GM10847 (cell line): Measurements from ENCODE around the gene RASIP1.

Experiments used
- POLR2A ChIP-seq: IDR thresholded peaks from 2 replicates; pipeline ENCODE4 v1.6.1; 2011; ENCODE audit not compliant: insufficient read length; ENCODE audit errors: extremely low read depth

Gene RASIP1

DNA sequence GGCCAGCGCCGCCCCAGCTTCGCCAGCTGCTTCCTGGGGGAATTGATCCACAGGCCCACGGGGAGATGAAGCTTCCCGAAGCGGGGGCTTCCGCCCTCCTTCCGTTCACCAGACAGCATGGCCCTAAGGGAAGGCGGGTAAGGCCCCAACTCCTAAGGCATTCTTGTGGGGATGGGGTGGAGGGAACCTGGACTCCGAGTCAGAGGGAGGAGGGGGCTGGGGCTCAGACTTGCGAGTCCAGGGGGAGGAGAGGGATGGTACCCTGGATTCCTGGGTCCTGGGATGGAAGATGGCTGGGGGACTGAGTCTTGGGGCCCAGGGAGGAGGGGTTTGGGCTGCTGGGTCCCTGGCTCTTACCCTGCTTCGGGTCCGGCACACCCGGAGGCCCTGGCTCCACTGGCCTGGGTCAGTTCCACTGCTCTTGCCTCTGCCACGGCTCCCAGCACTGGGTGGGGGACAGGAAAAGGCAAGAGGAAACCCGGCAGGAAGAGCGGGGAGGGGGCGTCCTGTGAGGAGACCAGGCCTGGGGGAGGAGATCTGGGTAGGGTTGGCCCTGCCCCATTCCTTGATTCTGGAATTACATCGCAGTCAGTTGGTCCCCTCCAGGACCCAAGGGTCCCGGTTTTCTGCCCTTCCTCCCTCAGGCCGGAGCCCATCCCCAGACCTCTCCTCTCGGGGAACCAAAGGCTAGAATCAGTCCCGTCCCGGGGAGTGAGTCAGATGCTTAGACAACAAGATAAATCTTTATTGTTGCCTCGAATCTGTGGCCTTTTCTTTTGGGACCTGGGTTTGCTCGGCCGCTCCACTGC lies at the start of gene RASIP1:
Gene RASIP1 (minus strand): TSS at position 447 of the 809 bp plus-strand sequence. CDS start 328 bp downstream, at position 119.
- no peak for TF ChIP-seq POLR2A

- no peak for TF ChIP-seq POLR2A
Measured at GRCh38 chr19:48784527-48784926, 44.1 kb upstream of the RASIP1 start.

- no peak for TF ChIP-seq POLR2A
Measured at GRCh38 chr19:48780631-48781391, 40.4 kb upstream of the RASIP1 start.

GRCh38 chr19:48779636-48780035 lies 39.2 kb upstream of the RASIP1 start:
- TF ChIP-seq POLR2A = no peak

DNA sequence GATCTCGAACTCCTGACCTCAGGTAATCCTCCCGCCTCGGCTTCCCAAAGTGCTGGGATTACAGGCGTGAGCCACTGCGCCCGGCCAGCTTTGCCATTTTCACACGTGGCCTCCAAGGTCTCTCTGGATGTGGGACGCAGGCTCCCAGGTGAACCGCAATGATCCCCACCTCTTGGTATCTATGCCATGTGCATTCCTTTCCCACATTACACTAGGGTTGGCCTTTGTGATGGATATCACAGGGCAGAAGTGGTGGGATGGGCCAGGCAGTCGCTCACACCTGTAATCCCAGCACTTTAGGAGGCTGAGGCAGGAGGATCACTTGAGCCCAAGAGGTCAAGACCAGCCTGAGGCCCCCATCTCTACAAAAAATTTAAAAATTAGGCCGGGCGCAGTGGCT lies 37.3 kb upstream of the RASIP1 start:
- no peak for TF ChIP-seq POLR2A

DNA sequence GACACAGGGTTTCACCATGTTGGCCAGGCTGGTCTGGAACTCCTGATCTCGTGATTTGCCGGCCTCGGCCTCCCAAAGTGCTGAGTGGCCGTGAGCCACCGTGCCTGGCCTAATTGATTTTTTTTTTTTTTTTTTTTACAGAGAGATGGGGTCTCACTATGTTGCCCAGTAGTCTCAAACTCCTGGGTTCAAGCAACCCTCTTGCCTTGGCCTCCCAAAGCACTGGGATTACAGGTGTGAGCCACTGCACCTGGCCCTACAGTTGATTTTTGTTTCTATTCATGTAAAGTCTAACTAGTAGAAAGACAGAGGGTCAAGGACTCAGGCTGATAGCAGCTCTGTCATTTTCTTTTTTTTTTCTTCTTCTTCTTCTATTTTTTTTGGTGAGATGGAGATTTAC lies 36.7 kb upstream of the RASIP1 start:
- no peak for TF ChIP-seq POLR2A

DNA sequence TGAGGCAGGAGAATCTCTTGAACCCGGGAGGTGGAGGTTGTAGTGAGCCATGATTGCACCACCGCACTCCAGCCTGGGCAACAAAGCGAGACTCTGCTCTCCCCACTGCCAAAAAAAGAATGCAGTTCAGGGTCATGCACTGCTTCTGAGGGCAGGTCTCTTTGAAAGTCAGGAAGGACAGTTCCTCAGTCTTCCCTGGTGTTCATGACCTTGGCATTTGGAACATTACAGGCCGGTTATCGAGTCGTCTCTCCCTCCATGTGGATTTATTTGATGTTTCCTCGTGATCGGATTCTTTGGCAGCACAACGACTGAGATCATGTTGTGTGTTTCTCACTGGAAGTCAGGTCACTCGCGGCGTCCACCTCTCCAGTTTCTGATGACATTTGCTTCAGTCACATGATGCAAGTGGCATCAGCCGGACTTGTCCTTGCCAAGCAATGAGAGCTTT lies 32.1 kb upstream of the RASIP1 start:
- no peak for TF ChIP-seq POLR2A

- no peak for TF ChIP-seq POLR2A
Measured at GRCh38 chr19:48770734-48771472, 30.5 kb upstream of the RASIP1 start.

DNA sequence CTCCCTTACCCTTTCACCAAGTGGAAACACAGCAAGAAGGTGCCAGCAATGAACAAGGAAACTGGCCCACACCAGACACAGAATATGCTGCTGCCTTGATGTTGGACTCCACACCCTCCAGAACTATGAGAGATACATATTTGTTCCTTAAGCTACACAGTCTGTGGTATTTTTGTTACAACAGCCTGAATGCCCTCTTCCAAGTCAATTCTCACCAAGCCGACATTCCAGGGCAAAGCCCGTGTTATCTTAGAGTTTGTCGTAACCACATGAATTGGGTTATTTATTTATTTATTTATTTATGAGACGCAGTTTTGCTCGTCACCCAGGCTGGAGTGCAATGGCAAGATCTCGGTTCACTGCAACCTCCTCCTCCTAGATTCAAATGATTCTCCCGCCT lies 29.9 kb upstream of the RASIP1 start:
- TF ChIP-seq POLR2A = no peak

DNA sequence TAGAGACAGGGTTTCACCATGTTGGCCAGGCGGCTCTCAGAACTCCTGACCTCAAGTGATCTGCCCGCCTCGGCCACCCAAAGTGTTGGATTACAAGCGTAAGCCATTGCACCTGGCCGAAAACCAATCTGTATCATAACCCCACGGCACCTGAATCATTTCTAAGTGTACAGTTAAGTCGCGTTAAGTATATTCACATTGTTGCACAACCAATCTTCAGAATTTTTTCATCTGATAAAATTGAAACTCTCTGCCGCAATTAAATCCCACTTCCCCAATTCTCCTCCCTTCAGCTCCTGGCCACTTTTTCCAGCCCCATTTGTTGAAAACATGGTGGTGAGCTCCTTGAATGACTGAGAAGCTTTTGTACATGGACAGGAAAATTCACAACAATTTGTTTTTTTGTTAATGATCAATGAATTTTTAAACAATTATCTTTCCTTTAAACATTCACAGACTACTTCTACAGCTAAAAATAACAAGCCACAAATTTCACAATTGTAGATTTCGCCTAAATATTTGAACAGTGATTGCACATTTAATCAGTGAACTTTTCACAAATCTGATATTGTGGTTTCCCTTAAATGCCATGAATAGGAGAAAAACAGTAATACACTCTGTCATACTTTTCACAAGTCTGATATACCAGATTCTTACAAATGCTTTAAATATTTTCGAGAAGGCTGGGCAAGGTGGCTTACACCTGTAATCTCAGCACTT lies 28.7 kb upstream of the RASIP1 start:
- no peak for TF ChIP-seq POLR2A

GRCh38 chr19:48760504-48761205 lies 20.2 kb upstream of the RASIP1 start:
- TF ChIP-seq POLR2A = no peak

DNA sequence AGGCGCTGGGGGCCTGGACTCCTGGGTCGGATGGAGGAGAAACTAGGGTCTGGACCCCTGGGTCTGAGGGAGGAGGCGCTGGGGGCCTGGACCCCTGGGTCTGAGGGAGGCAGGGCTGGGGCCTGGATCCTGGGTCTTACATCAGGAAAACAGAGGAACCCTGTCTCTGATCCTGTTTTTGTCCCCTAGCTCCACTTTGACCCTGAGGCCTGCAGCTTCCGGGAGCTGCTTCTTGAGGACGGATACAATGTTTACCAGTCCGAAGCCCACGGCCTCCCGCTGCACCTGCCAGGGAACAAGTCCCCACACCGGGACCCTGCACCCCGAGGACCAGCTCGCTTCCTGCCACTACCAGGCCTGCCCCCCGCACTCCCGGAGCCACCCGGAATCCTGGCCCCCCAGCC lies 17.3 kb upstream of the RASIP1 start:
- TF ChIP-seq POLR2A = no peak

DNA sequence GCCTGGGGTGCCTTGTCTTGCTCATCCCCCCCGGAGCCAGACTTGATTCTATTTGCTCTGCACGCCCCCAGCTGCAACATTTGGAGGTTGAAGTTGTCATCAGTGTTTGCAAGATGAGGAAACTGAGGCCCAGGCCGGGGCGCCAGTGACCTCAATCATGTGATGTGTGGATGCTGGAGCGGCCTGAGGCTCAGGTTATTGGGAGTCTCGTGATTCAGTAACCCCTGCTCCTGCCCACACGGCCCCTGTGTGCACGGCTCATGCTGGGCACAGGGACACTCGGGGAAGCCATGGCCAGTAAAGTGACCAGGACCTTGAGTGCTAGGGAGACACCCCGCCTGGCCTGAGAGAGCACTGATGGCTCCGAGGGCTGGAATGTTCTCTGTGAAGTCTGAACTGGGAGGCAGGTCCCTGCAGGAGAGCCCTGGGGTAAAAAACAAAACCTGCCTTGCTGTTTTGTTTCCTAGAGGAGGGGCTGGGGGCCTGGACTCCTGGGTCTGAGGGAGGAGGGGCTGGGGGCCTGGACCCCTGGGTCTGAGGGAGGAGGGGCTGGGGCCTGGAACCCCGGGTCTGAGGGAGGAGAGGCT lies 16.8 kb upstream of the RASIP1 start:
- TF ChIP-seq POLR2A = no peak

DNA sequence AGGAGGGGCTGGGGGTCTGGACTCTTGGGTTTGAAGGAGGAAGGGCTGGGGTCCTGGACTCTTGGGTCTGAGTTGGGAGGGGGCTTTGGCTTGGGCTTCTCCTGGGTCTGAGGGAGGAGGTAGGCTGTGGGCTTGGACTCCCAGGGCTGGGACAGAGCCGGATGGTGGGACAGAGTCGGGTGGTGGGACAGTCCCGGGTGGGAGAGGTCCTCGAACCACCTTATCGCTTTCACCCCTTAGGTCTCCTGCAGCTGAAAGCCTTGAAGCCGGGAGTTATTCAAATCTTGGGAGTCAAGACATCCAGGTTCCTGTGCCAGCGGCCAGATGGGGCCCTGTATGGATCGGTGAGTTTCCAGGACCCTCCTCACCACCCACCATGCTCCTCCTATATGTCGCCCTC lies 16.3 kb upstream of the RASIP1 start:
- TF ChIP-seq POLR2A = no peak

DNA sequence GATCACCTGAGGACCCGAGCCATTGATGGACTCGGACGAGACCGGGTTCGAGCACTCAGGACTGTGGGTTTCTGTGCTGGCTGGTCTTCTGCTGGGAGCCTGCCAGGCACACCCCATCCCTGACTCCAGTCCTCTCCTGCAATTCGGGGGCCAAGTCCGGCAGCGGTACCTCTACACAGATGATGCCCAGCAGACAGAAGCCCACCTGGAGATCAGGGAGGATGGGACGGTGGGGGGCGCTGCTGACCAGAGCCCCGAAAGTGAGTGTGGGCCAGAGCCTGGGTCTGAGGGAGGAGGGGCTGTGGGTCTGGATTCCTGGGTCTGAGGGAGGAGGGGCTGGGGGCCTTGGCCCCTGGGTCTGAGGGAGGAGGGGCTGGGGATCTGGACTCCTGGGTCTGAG lies 15.8 kb upstream of the RASIP1 start:
- no peak for TF ChIP-seq POLR2A

DNA sequence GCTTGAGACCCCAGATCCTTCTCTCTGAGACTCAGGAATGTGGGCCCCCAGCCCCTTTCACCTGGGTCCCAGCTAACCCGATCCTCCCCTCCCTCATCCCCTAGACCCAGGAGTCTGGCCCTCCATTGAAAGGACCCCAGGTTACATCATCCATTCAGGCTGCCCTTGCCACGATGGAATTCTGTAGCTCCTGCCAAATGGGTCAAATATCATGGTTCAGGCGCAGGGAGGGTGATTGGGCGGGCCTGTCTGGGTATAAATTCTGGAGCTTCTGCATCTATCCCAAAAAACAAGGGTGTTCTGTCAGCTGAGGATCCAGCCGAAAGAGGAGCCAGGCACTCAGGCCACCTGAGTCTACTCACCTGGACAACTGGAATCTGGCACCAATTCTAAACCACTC lies 15.4 kb upstream of the RASIP1 start:
- no peak for TF ChIP-seq POLR2A
